Astrocyte of the cerebellum (primary cell): Measurements from ENCODE around the gene PRDX6.
"Not testable (repeated sequence)": the region's sequence is repeated elsewhere in the genome, so short reads cannot be mapped to it uniquely, and the experiment has no call there.

Experiments used
- DNase-seq: peaks from one replicate; pipeline ENCODE4 v3.0.0-alpha.2; 2011; ENCODE audit warnings: low read depth
- H3K4me3 ChIP-seq: 2 replicates; pipeline ENCODE4 v1.5.1; 2011; ENCODE audit warnings: mild to moderate bottlenecking, low read depth, low read length, moderate library complexity
- CTCF ChIP-seq: IDR thresholded peaks from 2 replicates; pipeline ENCODE4 v1.5.1; 2012; ENCODE audit warnings: low read length, low read depth, moderate library complexity, mild to moderate bottlenecking; ENCODE audit errors: missing control alignments
- in situ Hi-C: cut with HindIII; loops from 2 replicates; pipeline ENCODE4 v1.10.0; 2017; ENCODE audit warnings: low sequenced_read_pairs

The PRDX6 gene

GRCh38 chr1:173484276-173484675, 7.1 kb downstream of the PRDX6 start:
- no peak for TF ChIP-seq CTCF
- in situ Hi-C loops = no loop called here
- no peak for DNase-seq
- H3K4me3 ChIP-seq = no peak overlapping the region

- TF ChIP-seq CTCF = no peak
- DNase-seq = no peak
- no peak overlapping the region for H3K4me3 ChIP-seq
- in situ Hi-C loops = no loop called here
Observed at GRCh38 chr1:173485401-173485800, 8.3 kb downstream of the PRDX6 start.

GRCh38 chr1:173488001-173488400, 10.9 kb downstream of the PRDX6 start:
- in situ Hi-C loops = no loop called here
- TF ChIP-seq CTCF = no peak
- no peak overlapping the region for H3K4me3 ChIP-seq
- DNase-seq = no peak

GRCh38 chr1:173489149-173489600, 12.0 kb downstream of the PRDX6 start:
- DNase-seq = no peak
- no peak for TF ChIP-seq CTCF
- no peak overlapping the region for H3K4me3 ChIP-seq
- in situ Hi-C loops = no loop called here

- DNase-seq = no peak
- in situ Hi-C loops = no loop called here
- no peak for TF ChIP-seq CTCF
- H3K4me3 ChIP-seq = no peak overlapping the region
Observed at GRCh38 chr1:173489929-173490328, 12.8 kb downstream of the PRDX6 start.

GRCh38 chr1:173491508-173491907, 14.4 kb downstream of the PRDX6 start:
- in situ Hi-C loops = no loop called here
- DNase-seq = no peak
- no peak overlapping the region for H3K4me3 ChIP-seq
- TF ChIP-seq CTCF = no peak

- not testable (repeated sequence) for H3K4me3 ChIP-seq, DNase-seq
Observed at GRCh38 chr1:173493125-173493524, 16.0 kb downstream of the PRDX6 start.

More at GRCh38 chr1:173493125-173493524, 16.0 kb downstream of the PRDX6 start:
- in situ Hi-C loops = not testable (repeated sequence)
